ENCODE data around the gene ATXN7L1. TPM values are rescaled to one million over a fixed set of nuclear protein-coding genes. Genes with fewer than 3 reads are reported as not detected.
A peak's percentile ranks its signal among the peaks of the same experiment; 100 is the strongest.

ATXN7L1 gene
- total RNA-seq, 1 experiment from 2014 or later, result 24.3 TPM

DNA sequence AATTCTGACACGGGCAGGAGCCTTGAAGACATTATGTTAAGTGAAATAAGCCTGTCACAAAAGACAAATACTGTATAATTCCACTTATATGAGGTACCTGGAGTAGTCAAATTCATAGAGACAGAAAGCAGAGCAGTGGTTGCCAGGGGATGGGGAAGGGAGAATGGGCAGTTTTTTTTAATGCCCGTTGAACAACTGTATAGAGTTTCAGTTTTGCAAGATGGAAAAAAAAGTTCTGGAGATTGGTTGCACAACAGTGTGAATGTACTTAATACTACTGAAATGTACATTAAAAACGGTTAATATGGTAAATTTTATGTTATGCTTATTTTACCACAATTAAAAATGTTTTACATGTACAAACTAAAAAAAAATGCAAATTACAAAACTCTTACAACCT is 231.5 kb downstream of the ATXN7L1 start:
- no peaks in the 10 kb centered on the region for H3K27me3 ChIP-seq (ENCODE audit: insufficient read depth, low read length)
- peaks cover 63 to 65% of the 10 kb centered on the region in 2 experiments for H3K4me1 Mint-ChIP-seq

More for the DNA sequence above, 231.5 kb downstream of the ATXN7L1 start:
- H3K4me1 ChIP-seq (ENCODE audit: insufficient read depth, low read length), result peaks cover 23% of the 10 kb centered on the region; the same call in 1 of the 2 replicates
- H4K20me1 ChIP-seq (ENCODE audit: control insufficient read depth, insufficient read depth, insufficient read length), result no peaks in the 10 kb centered on the region
- TF ChIP-seq, protein P1, sequence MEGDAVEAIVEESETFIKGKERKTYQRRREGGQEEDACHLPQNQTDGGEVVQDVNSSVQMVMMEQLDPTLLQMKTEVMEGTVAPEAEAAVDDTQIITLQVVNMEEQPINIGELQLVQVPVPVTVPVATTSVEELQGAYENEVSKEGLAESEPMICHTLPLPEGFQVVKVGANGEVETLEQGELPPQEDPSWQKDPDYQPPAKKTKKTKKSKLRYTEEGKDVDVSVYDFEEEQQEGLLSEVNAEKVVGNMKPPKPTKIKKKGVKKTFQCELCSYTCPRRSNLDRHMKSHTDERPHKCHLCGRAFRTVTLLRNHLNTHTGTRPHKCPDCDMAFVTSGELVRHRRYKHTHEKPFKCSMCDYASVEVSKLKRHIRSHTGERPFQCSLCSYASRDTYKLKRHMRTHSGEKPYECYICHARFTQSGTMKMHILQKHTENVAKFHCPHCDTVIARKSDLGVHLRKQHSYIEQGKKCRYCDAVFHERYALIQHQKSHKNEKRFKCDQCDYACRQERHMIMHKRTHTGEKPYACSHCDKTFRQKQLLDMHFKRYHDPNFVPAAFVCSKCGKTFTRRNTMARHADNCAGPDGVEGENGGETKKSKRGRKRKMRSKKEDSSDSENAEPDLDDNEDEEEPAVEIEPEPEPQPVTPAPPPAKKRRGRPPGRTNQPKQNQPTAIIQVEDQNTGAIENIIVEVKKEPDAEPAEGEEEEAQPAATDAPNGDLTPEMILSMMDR (conservative IDR thresholded peaks at IDR 0.05), result no peak
- H3K4me2 ChIP-seq (ENCODE audit: insufficient read depth, insufficient read length, low read length), result no peak overlapping the region
- no peaks in the 10 kb centered on the region for H3K27me3 Mint-ChIP-seq (ENCODE audit: low read depth)
- no peak overlapping the region for H2BK5ac ChIP-seq (ENCODE audit: insufficient read length, low read length)
- no peak overlapping the region for H3K23ac ChIP-seq (ENCODE audit: insufficient read length, low read depth, low read length)
- no peak overlapping the region for H2BK20ac ChIP-seq (ENCODE audit: low read depth, low read length, poor library complexity, severe bottlenecking)
- no peak overlapping the region for H3K18ac ChIP-seq (ENCODE audit: insufficient read length, low read depth, low read length)
- no peak overlapping the region for H3T11ph ChIP-seq (ENCODE audit: low read length)
- no peaks in the 10 kb centered on the region; a peak in 1 of 5 replicates for H3K9me3 Mint-ChIP-seq
- WGBS (ENCODE audit: extremely low coverage, insufficient read length, low lambda C conversion rate), result no CpG with 5 or more reads among the region's 3 CpGs
- no peak overlapping the region for H2BK12ac ChIP-seq (ENCODE audit: insufficient read length, low read depth, low read length)
- H3K4ac ChIP-seq (ENCODE audit: low read depth, low read length), result no peak overlapping the region
- H2AFZ ChIP-seq (ENCODE audit: low read length), result no peak overlapping the region
- H3K23me2 ChIP-seq (ENCODE audit: insufficient read length, low read depth, low read length, poor library complexity, severe bottlenecking), result no peaks in the 10 kb centered on the region
- H3K79me1 ChIP-seq (ENCODE audit: insufficient read depth, low read depth, low read length, poor library complexity, severe bottlenecking), result no peaks in the 10 kb centered on the region
- no peak overlapping the region for H2AK5ac ChIP-seq (ENCODE audit: insufficient read length, low read length)
- H3K9ac ChIP-seq (ENCODE audit: extremely low read depth, insufficient read length, low read length), result no peak overlapping the region
- no peak overlapping the region for H2BK15ac ChIP-seq (ENCODE audit: low read depth, low read length)
- no peak overlapping the region for H4K8ac ChIP-seq (replicated peaks; ENCODE audit: insufficient read length, low read depth, low read length)
- H2BK120ac ChIP-seq (ENCODE audit: low read depth, low read length, poor library complexity, severe bottlenecking), result no peak overlapping the region
- H3K36me3 Mint-ChIP-seq (ENCODE audit: insufficient read depth in 1 of 3, low read depth in 3 of 3), result peaks cover 8 to 24% (median 13%) of the 10 kb centered on the region in 3 experiments; a peak in 6 of 7 replicates
- no peak for DNase-seq
- no peak overlapping the region for H3K56ac ChIP-seq (ENCODE audit: insufficient read length, low read depth, low read length)
- no peak overlapping the region for H3K4me3 Mint-ChIP-seq
- no peak overlapping the region for H3K14ac ChIP-seq (ENCODE audit: insufficient read depth, low read length)
- H3K79me2 ChIP-seq (ENCODE audit: insufficient read depth, low read length), result no peaks in the 10 kb centered on the region; the same call in 1 of the 2 replicates
- no peaks in the 10 kb centered on the region for H3K9me3 ChIP-seq (ENCODE audit: control insufficient read depth, low read depth, low read length)
- no peak overlapping the region for H4K91ac ChIP-seq (ENCODE audit: insufficient read length, low read depth, low read length)
- peak overlapping the region in 1 of 3 experiments; percentile 98; a peak in 2 of 7 replicates for H3K27ac Mint-ChIP-seq
- H3K27ac ChIP-seq (ENCODE audit: insufficient read length, low read depth, low read length), result no peak overlapping the region
- H4K5ac ChIP-seq (ENCODE audit: insufficient read length, low read depth, low read length), result no peak overlapping the region
